GM12878 (cell line): Measurements from ENCODE around the gene WDR31. TPM values are rescaled to one million over a fixed set of nuclear protein-coding genes. Genes with fewer than 3 reads are reported as not detected.

Experiments used
- ATAC-seq: fragments of 200-7000 bp; cut with Tn5 transposase; 3 replicates; pipeline ENCODE4 v1.9.1; 2020; ENCODE audit warnings: mild to moderate bottlenecking, moderate library complexity
- BruUV-seq: library from RNA; stranded (reverse); fragments of 400-500 nt; replicated peaks from 2 replicates; lab custom pipeline; 2021; lab: Mats Ljungman, UMichigan
- CTCF ChIA-PET: fragments of 300-600 bp; sonication (Branson Sonifier 250); formaldehyde crosslinking; extraction: SDS; loops from one replicate; lab custom pipeline; 2021; ENCODE audit warnings: inconsistent platforms; lab: Yijun Ruan, JAX
- POLR2A ChIA-PET: fragments of 350-600 bp; formaldehyde crosslinking; extraction: SDS; loops from one replicate; lab custom pipeline; 2021; ENCODE audit warnings: inconsistent platforms; lab: Charles Lee
- RAD21 ChIA-PET: fragments of 300-600 bp; sonication (Branson Sonifier 250); formaldehyde crosslinking; loops from one replicate; lab custom pipeline; 2023; ENCODE audit warnings: antibody characterized with exemption; ENCODE audit not compliant: unreplicated experiment; lab: Charles Lee
- SMC1A ChIA-PET: fragments of 300-600 bp; sonication (Branson Sonifier 250); formaldehyde crosslinking; loops from one replicate; lab custom pipeline; 2023; ENCODE audit not compliant: unreplicated experiment, uncharacterized antibody; lab: Charles Lee
- DNase-seq: peaks from one replicate; pipeline ENCODE4 v3.0.0-alpha.2; 2011; ENCODE audit warnings: low read depth, low spot score
- FAIRE-seq: peaks from 3 replicates; lab custom pipeline; 2011; peaks lifted over from hg19 to GRCh38; lab: Jason Lieb, UNC
- H2AFZ ChIP-seq: 2 replicates; pipeline ENCODE4 v1.6.0; 2011; ENCODE audit warnings: low read depth, low read length, control low read depth; ENCODE audit not compliant: control insufficient read depth
- H3K27ac ChIP-seq: 2 replicates; pipeline ENCODE4 v1.5.1; 2011; ENCODE audit warnings: control low read depth; ENCODE audit not compliant: control insufficient read depth, insufficient read depth
- H3K27me3 ChIP-seq, 2 experiments: replicated peaks in 1 of 2; 2 replicates each; pipeline versions ENCODE4 v1.6.0 to v1.6.1; 2011; ENCODE audit warnings: low read length in 1 of 2; ENCODE audit not compliant: control insufficient read depth in 2 of 2, insufficient read depth in 2 of 2
- H3K36me3 ChIP-seq, 2 experiments: 2 replicates each; pipeline ENCODE4 v1.5.1; 2011; ENCODE audit warnings: low read length in 1 of 2; ENCODE audit not compliant: control insufficient read depth in 2 of 2, insufficient read depth in 2 of 2
- H3K4me1 ChIP-seq: 2 replicates; pipeline ENCODE4 v1.6.1; 2011; ENCODE audit warnings: mild to moderate bottlenecking, low read length, moderate library complexity, mixed read lengths; ENCODE audit not compliant: control insufficient read depth, insufficient read depth
- H3K4me2 ChIP-seq: 2 replicates; pipeline ENCODE4 v1.6.0; 2011; ENCODE audit warnings: control low read depth; ENCODE audit not compliant: control insufficient read depth, insufficient read depth
- H3K4me3 ChIP-seq: fragments of 200-600 bp; sonication (generic); 2 replicates; pipeline ENCODE4 v1.5.1; 2016
- H3K79me2 ChIP-seq: 2 replicates; pipeline ENCODE4 v1.6.0; 2011; ENCODE audit warnings: low read length; ENCODE audit not compliant: control insufficient read depth, insufficient read depth
- H3K9ac ChIP-seq: 2 replicates; pipeline ENCODE4 v1.8.0; 2011; ENCODE audit warnings: low read length, control low read depth, mixed read lengths; ENCODE audit not compliant: control insufficient read depth, insufficient read depth
- H3K9me3 ChIP-seq: replicated peaks from 3 replicates; pipeline ENCODE4 v1.5.1; 2011; ENCODE audit warnings: mild to moderate bottlenecking, low read length; ENCODE audit not compliant: control insufficient read depth, insufficient read depth
- H4K20me1 ChIP-seq: 2 replicates; pipeline ENCODE4 v1.6.0; 2011; ENCODE audit not compliant: control insufficient read depth, insufficient read depth
- ATF7 ChIP-seq: fragments of 450-650 bp; IDR thresholded peaks from 2 replicates; pipeline ENCODE4 v1.6.1; 2016; ENCODE audit warnings: low read depth, mild to moderate bottlenecking
- IRF5 ChIP-seq: fragments of 450-650 bp; IDR thresholded peaks from 2 replicates; pipeline ENCODE4 v1.6.1; 2017; ENCODE audit warnings: borderline replicate concordance
- MYC ChIP-seq: IDR thresholded peaks from 2 replicates; pipeline ENCODE4 v1.6.1; 2011; ENCODE audit warnings: mild to moderate bottlenecking, low read length, moderate library complexity, inconsistent platforms; ENCODE audit not compliant: insufficient read depth, insufficient replicate concordance, insufficient read length, severe bottlenecking
- WGBS: methylation state at CpG from one replicate; pipeline ENCODE4 v1.1.6; 2016; ENCODE audit warnings: low lambda C conversion rate; ENCODE audit not compliant: insufficient replicate concordance, insufficient coverage; ENCODE audit errors: missing lambda C conversion rate; 5-methylcytosine and 5-hydroxymethylcytosine counted together
- in situ Hi-C: fragments of 300-500 bp; cut with MboI; formaldehyde crosslinking; loops from 9 replicates; pipeline ENCODE4 v1.14.3; 2018; ENCODE audit warnings: mixed read lengths
- intact Hi-C: fragments of 100-400 bp; cut with micrococcal nuclease; formaldehyde crosslinking; loops from one replicate; pipeline ENCODE4 v1.14.2; 2022; ENCODE audit not compliant: unreplicated experiment
- polyA plus RNA-seq, 11 experiments: library from polyadenylated mRNA; depleted of rRNA in 4 of 11; unstranded in 6 of 11; stranded (reverse) in 5 of 11; fragments of >200 nt; fragmentation: Nextera tagmentation in 4 of 11; fragmentation: Illumina TruSeq in 1 of 11; extraction: Ambion mirVana in 4 of 11; extraction: Trizol in 1 of 11; gene quantifications; 1 replicate in 1 of 11; 2 replicates in 10 of 11; pipeline versions ENCODE4 v1.2.1 to v1.2.3, GENCODE V29; 2011 to 2016; ENCODE audit warnings: inconsistent platforms in 2 of 11, missing spikeins in 2 of 11, low read depth in 1 of 11
- total RNA-seq, 4 experiments: library from RNA; depleted of rRNA in 3 of 4; stranded (reverse); fragments of >200 nt in 3 of 4; fragmentation: Illumina TruSeq in 1 of 4; extraction: Trizol in 1 of 4; gene quantifications; 2 replicates each; pipeline versions ENCODE4 v1.2.1 to v1.2.3, GENCODE V29; 2013 to 2021

Gene WDR31
- total and polyA plus RNA-seq, 10 of the 15 experiments (the other 5 are each of a cell fraction or from before 2014, with no cell fraction given) = 0.26 to 1.7 (median 0.79) TPM

- DNase-seq = no peak
- ChIA-PET SMC1A (interaction anchor here (0.9 to 1.3 kb wide), 2 partner anchors 192 to 236 kb away, joined by 3 read pairs; no protein-coding TSS in a partner anchor), RAD21 (no interaction called here), POLR2A (interaction anchor here (0.5 kb wide), 1 partner anchor 534 kb away, joined by 7 read pairs; no protein-coding TSS in a partner anchor)
- Histone ChIP-seq H2AFZ (0 out of 2 replicates have a peak overlapping the region, but pooled peaks have one; percentile 4), H3K9me3 (no peaks in the 10 kb centered on the region), H3K4me1 (peaks cover 11% of the 10 kb centered on the region), H3K27ac (no peak overlapping the region), H3K4me3 (no peak overlapping the region), H3K27me3 (no peaks in the 10 kb centered on the region; a peak in 2 of 4 replicates)
- FAIRE-seq = no peak
- WGBS = 67% methylated on average over 1 of the region's 1 CpG
- in situ Hi-C loops = no loop called here
- TF ChIP-seq MYC = no peak
- TF ChIP-seq, all 136 proteins: peak for 0
- no peaks in the 10 kb centered on the region for H3K79me2 ChIP-seq
- CTCF ChIA-PET = interaction anchor here (0.6 to 1.7 kb wide), 3 partner anchors 61 to 1239 kb away, joined by 3 to 4 read pairs (median 3); no protein-coding TSS in a partner anchor
- no peak for ATAC-seq
- no peaks in the 10 kb centered on the region for H3K36me3 ChIP-seq
- BruUV-seq = no TSS peak
- H3K4me2 ChIP-seq = no peak overlapping the region
- intact Hi-C loops = no loop called here
- H3K9ac ChIP-seq = no peak overlapping the region
- H4K20me1 ChIP-seq = no peaks in the 10 kb centered on the region
Observed at GRCh38 chr9:113345671-113346070, 5.6 kb upstream of the WDR31 start.

- H3K27ac ChIP-seq = no peak overlapping the region
- H3K9me3 ChIP-seq = no peaks in the 10 kb centered on the region
- H3K27me3 ChIP-seq = no peaks in the 10 kb centered on the region; a peak in 2 of 4 replicates
- no peaks in the 10 kb centered on the region for H3K79me2 ChIP-seq
- RAD21 ChIA-PET = no interaction called here
- no peak for FAIRE-seq
- H4K20me1 ChIP-seq = no peaks in the 10 kb centered on the region
- POLR2A ChIA-PET = interaction anchor here (0.5 kb wide), 1 partner anchor 535 kb away, joined by 7 read pairs; no protein-coding TSS in a partner anchor
- 33% methylated on average over 2 of the region's 2 CpGs for WGBS
- TF ChIP-seq ATF7 (no peak), IRF5 (no peak)
- peaks cover 6% of the 10 kb centered on the region for H3K4me1 ChIP-seq
- intact Hi-C loops = no loop called here
- CTCF ChIA-PET = interaction anchor here (0.5 to 1.7 kb wide), 4 partner anchors 61 to 1238 kb away, joined by 3 to 4 read pairs (median 3); no protein-coding TSS in a partner anchor
- H3K9ac ChIP-seq = no peak overlapping the region
- no peak for ATAC-seq
- no peak for DNase-seq
- no peaks in the 10 kb centered on the region for H3K36me3 ChIP-seq
- H2AFZ ChIP-seq = no peak overlapping the region
- no peak overlapping the region for H3K4me3 ChIP-seq
- BruUV-seq = no TSS peak
- SMC1A ChIA-PET = interaction anchor here (0.9 to 1.3 kb wide), 2 partner anchors 192 to 237 kb away, joined by 3 read pairs; no protein-coding TSS in a partner anchor
- in situ Hi-C loops = no loop called here
- no peak overlapping the region for H3K4me2 ChIP-seq
Observed at GRCh38 chr9:113345190-113345589, 5.1 kb upstream of the WDR31 start.
